ENCODE measurements around the gene SH3TC1.

GRCh38 chr4:8195841-8196458 is 3.1 kb upstream of the SH3TC1 start:
- TF ChIP-seq CTCF (IDR thresholded peaks at IDR 0.05; ENCODE audit: low read length) (no peak), EZH2 (IDR thresholded peaks at IDR 0.05; ENCODE audit: borderline replicate concordance, low read length) (no peak)
